ENCODE measurements around the gene ATG2A. TPM values are rescaled to one million over a fixed set of nuclear protein-coding genes. Genes with fewer than 3 reads are reported as not detected.

ATG2A gene
- polyA plus RNA-seq, 1 donor (not counting 4 experiments of a cell fraction or from before 2014, with no cell fraction given): 2.4 TPM

GRCh38 chr11:64888729-64889511, 28.1 kb downstream of the ATG2A start:
- Histone ChIP-seq H2AFZ (ENCODE audit: control insufficient read depth, low read length) (no peak overlapping the region), H3K4me1 (ENCODE audit: control insufficient read depth, extremely low read depth, insufficient read depth, low read length) (peaks cover 17% of the 10 kb centered on the region), H3K4me2 (ENCODE audit: control insufficient read depth, extremely low read depth, insufficient read depth, low read depth, low read length) (no peak overlapping the region), H3K27me3 (ENCODE audit: control insufficient read depth, extremely low read depth, insufficient read depth, low read length) (no peaks in the 10 kb centered on the region), H3K9me1 (ENCODE audit: control insufficient read depth, extremely low read depth, insufficient read depth, low read length) (peaks cover 2% of the 10 kb centered on the region), H3K9ac (ENCODE audit: control insufficient read depth, extremely low read depth, insufficient read depth, low read length) (no peak overlapping the region), H3K36me3 (ENCODE audit: control insufficient read depth in 2 of 2, extremely low read depth in 1 of 2, insufficient read depth in 2 of 2, low read length in 2 of 2) (no peaks in the 10 kb centered on the region), H3K79me2 (ENCODE audit: control insufficient read depth, insufficient read depth, low read length) (no peaks in the 10 kb centered on the region), H3K9me3 (ENCODE audit: control insufficient read depth, low read depth, low read length) (no peaks in the 10 kb centered on the region), H3K4me3 (ENCODE audit: control insufficient read depth in 2 of 3, extremely low read depth in 1 of 3, insufficient read depth in 2 of 3, low read depth in 1 of 3, low read length in 3 of 3) (no peak overlapping the region), H3K27ac (ENCODE audit: control insufficient read depth, insufficient read depth, low read length) (no peak overlapping the region), H4K20me1 (ENCODE audit: control insufficient read depth, extremely low read depth, insufficient read depth, low read length) (no peaks in the 10 kb centered on the region)
- DNase-seq (ENCODE audit: low read depth, low spot score) (no peak), FAIRE-seq (no peak)
- no peak for TF ChIP-seq EZH2 (IDR thresholded peaks at IDR 0.05; ENCODE audit: low read length)
- TF ChIP-seq CTCF (optimal IDR thresholded peaks at IDR 0.05 in 1 of 3, IDR thresholded peaks at IDR 0.05 in 1 of 3, conservative IDR thresholded peaks at IDR 0.05 in 1 of 3; ENCODE audit: extremely low read depth in 1 of 3, insufficient read depth in 2 of 3, low read length in 3 of 3): no peak
- dilution Hi-C loops (cut with MboI; ENCODE audit: extremely low pct_ligation_motif_present, low sequenced_read_pairs): no loop called here

- H3K4me1 ChIP-seq (ENCODE audit: control insufficient read depth, extremely low read depth, insufficient read depth, low read length): peaks cover 17% of the 10 kb centered on the region
- no peaks in the 10 kb centered on the region for H3K36me3 ChIP-seq (ENCODE audit: control insufficient read depth in 2 of 2, extremely low read depth in 1 of 2, insufficient read depth in 2 of 2, low read length in 2 of 2)
- no peak overlapping the region for H3K27ac ChIP-seq (ENCODE audit: control insufficient read depth, insufficient read depth, low read length)
- H3K9me1 ChIP-seq (ENCODE audit: control insufficient read depth, extremely low read depth, insufficient read depth, low read length): peaks cover 2% of the 10 kb centered on the region
- H3K27me3 ChIP-seq (ENCODE audit: control insufficient read depth, extremely low read depth, insufficient read depth, low read length): no peaks in the 10 kb centered on the region
- no peaks in the 10 kb centered on the region for H3K79me2 ChIP-seq (ENCODE audit: control insufficient read depth, insufficient read depth, low read length)
- H4K20me1 ChIP-seq (ENCODE audit: control insufficient read depth, extremely low read depth, insufficient read depth, low read length): no peaks in the 10 kb centered on the region
- peak overlapping the region; percentile 96 for H2AFZ ChIP-seq (ENCODE audit: control insufficient read depth, low read length)
- no peak overlapping the region for H3K4me2 ChIP-seq (ENCODE audit: control insufficient read depth, extremely low read depth, insufficient read depth, low read depth, low read length)
- no peak for FAIRE-seq
- DNase-seq (ENCODE audit: low read depth, low spot score): no peak
- no peak overlapping the region for H3K4me3 ChIP-seq (ENCODE audit: control insufficient read depth in 2 of 3, extremely low read depth in 1 of 3, insufficient read depth in 2 of 3, low read depth in 1 of 3, low read length in 3 of 3)
- no peak for TF ChIP-seq CTCF (optimal IDR thresholded peaks at IDR 0.05 in 1 of 3, IDR thresholded peaks at IDR 0.05 in 1 of 3, conservative IDR thresholded peaks at IDR 0.05 in 1 of 3; ENCODE audit: extremely low read depth in 1 of 3, insufficient read depth in 2 of 3, low read length in 3 of 3)
- TF ChIP-seq EZH2 (IDR thresholded peaks at IDR 0.05; ENCODE audit: low read length): no peak
- dilution Hi-C loops (cut with MboI; ENCODE audit: extremely low pct_ligation_motif_present, low sequenced_read_pairs): no loop called here
- no peak overlapping the region for H3K9ac ChIP-seq (ENCODE audit: control insufficient read depth, extremely low read depth, insufficient read depth, low read length)
- no peaks in the 10 kb centered on the region for H3K9me3 ChIP-seq (ENCODE audit: control insufficient read depth, low read depth, low read length)
Observed at GRCh38 chr11:64888406-64888728, 28.6 kb downstream of the ATG2A start.

Data from keratinocyte (primary cell).